Measurements from ENCODE around the gene KRTAP19-8. TPM values are rescaled to one million over a fixed set of nuclear protein-coding genes. Genes with fewer than 3 reads are reported as not detected.

The KRTAP19-8 gene
- total RNA-seq, 1 donor from 2014 or later, result not detected

DNA sequence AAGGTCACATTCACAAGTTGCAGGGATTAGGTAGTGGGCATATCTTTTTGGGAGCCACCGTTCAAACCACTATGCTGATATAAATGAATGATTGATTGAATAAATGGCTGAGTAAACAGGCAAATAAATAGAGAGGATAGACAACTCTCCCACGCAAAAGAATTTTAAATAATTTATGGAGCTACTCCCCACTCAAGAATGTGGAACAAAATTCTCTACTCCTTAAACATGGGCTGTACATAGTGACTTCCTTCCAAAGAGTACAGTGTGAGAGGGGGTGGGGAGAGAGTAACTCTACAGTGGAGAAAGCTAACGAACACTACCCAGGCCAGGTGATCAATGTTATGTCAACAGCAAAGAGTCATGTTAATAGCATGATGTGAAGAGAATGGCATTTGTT lies 40.7 kb downstream of the KRTAP19-8 start:
- DNase-seq (ENCODE audit: extremely low spot score in 2 of 2), result no peak
- no peaks in the 10 kb centered on the region for H3K27me3 ChIP-seq
- no peak for TF ChIP-seq POLR2AphosphoS5 (IDR thresholded peaks at IDR 0.05; ENCODE audit: insufficient read depth in 1 of 2, low read depth in 1 of 2)
- TF ChIP-seq, protein P1, sequence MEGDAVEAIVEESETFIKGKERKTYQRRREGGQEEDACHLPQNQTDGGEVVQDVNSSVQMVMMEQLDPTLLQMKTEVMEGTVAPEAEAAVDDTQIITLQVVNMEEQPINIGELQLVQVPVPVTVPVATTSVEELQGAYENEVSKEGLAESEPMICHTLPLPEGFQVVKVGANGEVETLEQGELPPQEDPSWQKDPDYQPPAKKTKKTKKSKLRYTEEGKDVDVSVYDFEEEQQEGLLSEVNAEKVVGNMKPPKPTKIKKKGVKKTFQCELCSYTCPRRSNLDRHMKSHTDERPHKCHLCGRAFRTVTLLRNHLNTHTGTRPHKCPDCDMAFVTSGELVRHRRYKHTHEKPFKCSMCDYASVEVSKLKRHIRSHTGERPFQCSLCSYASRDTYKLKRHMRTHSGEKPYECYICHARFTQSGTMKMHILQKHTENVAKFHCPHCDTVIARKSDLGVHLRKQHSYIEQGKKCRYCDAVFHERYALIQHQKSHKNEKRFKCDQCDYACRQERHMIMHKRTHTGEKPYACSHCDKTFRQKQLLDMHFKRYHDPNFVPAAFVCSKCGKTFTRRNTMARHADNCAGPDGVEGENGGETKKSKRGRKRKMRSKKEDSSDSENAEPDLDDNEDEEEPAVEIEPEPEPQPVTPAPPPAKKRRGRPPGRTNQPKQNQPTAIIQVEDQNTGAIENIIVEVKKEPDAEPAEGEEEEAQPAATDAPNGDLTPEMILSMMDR (IDR thresholded peaks at IDR 0.05), result no peak
- TF ChIP-seq POLR2A (IDR thresholded peaks at IDR 0.05), result no peak
- no peaks in the 10 kb centered on the region for H3K36me3 ChIP-seq
- H3K4me3 ChIP-seq, result no peak overlapping the region
- intact Hi-C loops (cut with DNase I), result no loop called here
- H3K9me3 ChIP-seq, result no peaks in the 10 kb centered on the region
- no peak overlapping the region for H3K27ac ChIP-seq
- H3K4me1 ChIP-seq, result no peaks in the 10 kb centered on the region

GRCh38 chr21:30996728-30997127 lies 41.5 kb downstream of the KRTAP19-8 start:
- Histone ChIP-seq H3K27ac (no peak overlapping the region), H3K4me3 (no peak overlapping the region), H3K27me3 (no peaks in the 10 kb centered on the region), H3K36me3 (no peaks in the 10 kb centered on the region), H3K4me1 (no peaks in the 10 kb centered on the region), H3K9me3 (no peaks in the 10 kb centered on the region)
- intact Hi-C loops (cut with DNase I), result no loop called here
- DNase-seq (ENCODE audit: extremely low spot score in 2 of 2), result no peak
- no peak for TF ChIP-seq POLR2A (IDR thresholded peaks at IDR 0.05)
- no peak for TF ChIP-seq POLR2AphosphoS5 (IDR thresholded peaks at IDR 0.05; ENCODE audit: insufficient read depth in 1 of 2, low read depth in 1 of 2)
- TF ChIP-seq, protein P1 (IDR thresholded peaks at IDR 0.05), result no peak

DNA sequence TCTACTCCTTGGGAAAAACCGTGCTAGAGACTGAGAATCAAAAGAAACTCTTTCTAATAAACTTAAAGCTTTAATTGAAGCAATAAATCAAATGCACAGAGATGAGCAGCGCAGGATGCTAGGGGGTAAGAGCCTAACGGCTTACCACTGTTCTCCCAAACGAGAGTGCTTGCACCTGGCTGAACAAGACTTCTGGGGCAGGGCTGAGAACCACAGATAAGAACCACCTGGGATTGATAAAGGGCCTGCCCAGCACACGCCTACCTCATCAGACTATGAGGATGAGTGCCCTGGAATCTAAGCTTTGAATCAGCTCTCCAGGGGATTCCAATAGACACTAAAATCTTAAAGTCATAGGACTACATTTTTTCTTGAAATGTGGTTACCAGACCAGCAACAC lies 43.3 kb downstream of the KRTAP19-8 start:
- Histone ChIP-seq H3K27me3 (no peaks in the 10 kb centered on the region), H3K4me3 (no peak overlapping the region), H3K4me1 (no peaks in the 10 kb centered on the region), H3K9me3 (no peaks in the 10 kb centered on the region), H3K27ac (no peak overlapping the region), H3K36me3 (no peaks in the 10 kb centered on the region)
- intact Hi-C loops (cut with DNase I), result no loop called here
- DNase-seq (ENCODE audit: extremely low spot score in 2 of 2), result no peak
- TF ChIP-seq, protein P1 (IDR thresholded peaks at IDR 0.05), result no peak
- TF ChIP-seq POLR2AphosphoS5 (IDR thresholded peaks at IDR 0.05; ENCODE audit: insufficient read depth in 1 of 2, low read depth in 1 of 2) (no peak), POLR2A (IDR thresholded peaks at IDR 0.05) (no peak)

DNA sequence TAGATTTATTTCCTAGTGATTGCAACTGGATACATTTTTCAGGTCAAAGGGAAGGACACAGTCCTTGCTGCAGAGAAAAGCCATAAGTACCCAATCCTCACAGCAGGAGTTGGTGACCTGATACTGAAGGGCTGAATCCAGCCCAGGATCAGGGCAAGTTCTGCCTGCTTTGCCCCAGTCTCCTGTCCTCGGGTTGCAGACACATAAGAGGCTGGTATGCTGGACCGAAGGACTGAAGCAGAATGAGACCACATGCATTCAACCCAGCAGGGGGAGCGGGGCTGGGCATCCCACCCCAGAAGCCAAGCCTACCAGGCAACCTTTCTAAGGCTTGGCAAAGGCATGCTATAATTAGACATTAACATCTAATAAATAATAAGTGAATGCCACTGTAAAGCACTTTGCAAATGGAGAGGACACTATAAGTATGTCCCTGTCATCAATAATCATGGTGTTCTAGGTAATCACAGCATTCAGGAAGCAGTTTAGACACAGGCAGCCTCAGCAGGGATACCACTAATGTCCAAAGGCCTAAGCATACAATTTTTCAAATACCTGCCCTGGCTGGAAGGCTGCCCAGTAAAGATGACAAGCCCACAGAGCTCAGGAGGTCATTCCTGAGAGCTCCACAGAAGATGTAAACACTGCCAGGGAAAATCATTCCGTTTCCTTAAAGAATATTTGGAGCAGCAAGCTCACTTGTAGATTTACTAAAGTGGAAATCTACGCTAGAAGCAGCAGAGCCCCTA lies 47.6 kb downstream of the KRTAP19-8 start:
- H3K9me3 ChIP-seq, result no peaks in the 10 kb centered on the region
- H3K4me1 ChIP-seq, result no peaks in the 10 kb centered on the region
- no peak overlapping the region for H3K27ac ChIP-seq
- no peak for DNase-seq (ENCODE audit: extremely low spot score in 2 of 2)
- TF ChIP-seq POLR2AphosphoS5 (IDR thresholded peaks at IDR 0.05; ENCODE audit: insufficient read depth in 1 of 2, low read depth in 1 of 2), result no peak
- TF ChIP-seq, protein P1 (IDR thresholded peaks at IDR 0.05), result no peak
- TF ChIP-seq POLR2A (IDR thresholded peaks at IDR 0.05), result no peak
- H3K4me3 ChIP-seq, result no peak overlapping the region
- H3K36me3 ChIP-seq, result no peaks in the 10 kb centered on the region
- intact Hi-C loops (cut with DNase I), result no loop called here
- H3K27me3 ChIP-seq, result no peaks in the 10 kb centered on the region

GRCh38 chr21:30988706-30989105 lies 49.6 kb downstream of the KRTAP19-8 start:
- TF ChIP-seq, protein P1 (IDR thresholded peaks at IDR 0.05), result no peak
- TF ChIP-seq POLR2AphosphoS5 (IDR thresholded peaks at IDR 0.05; ENCODE audit: insufficient read depth in 1 of 2, low read depth in 1 of 2) (no peak), POLR2A (IDR thresholded peaks at IDR 0.05) (no peak)
- Histone ChIP-seq H3K4me3 (no peak overlapping the region), H3K9me3 (no peaks in the 10 kb centered on the region), H3K27me3 (no peaks in the 10 kb centered on the region), H3K4me1 (no peaks in the 10 kb centered on the region), H3K27ac (no peak overlapping the region), H3K36me3 (no peaks in the 10 kb centered on the region)
- intact Hi-C loops (cut with DNase I), result no loop called here
- no peak for DNase-seq (ENCODE audit: extremely low spot score in 2 of 2)
